Osteoblast (primary cell): ENCODE results near the gene NTRK3. TPM values are rescaled to one million over a fixed set of nuclear protein-coding genes. Genes with fewer than 3 reads are reported as not detected.

Experiments used
- DNase-seq: peaks from one replicate; pipeline ENCODE4 v3.0.0; 2011; ENCODE audit warnings: low spot score, mixed read lengths; ENCODE audit not compliant: insufficient read length; ENCODE audit errors: missing footprints
- H2AFZ ChIP-seq: 2 replicates; pipeline ENCODE4 v1.6.0; 2011; ENCODE audit warnings: mild to moderate bottlenecking, low read length
- H3K27ac ChIP-seq: 2 replicates; pipeline ENCODE4 v1.5.1; 2011; ENCODE audit warnings: mild to moderate bottlenecking, low read depth, low read length, moderate library complexity
- H3K27me3 ChIP-seq: 2 replicates; pipeline ENCODE4 v1.6.0; 2012; ENCODE audit warnings: mild to moderate bottlenecking, control low read depth, inconsistent platforms, low read length, moderate library complexity; ENCODE audit not compliant: insufficient read depth
- H3K36me3 ChIP-seq: 2 replicates; pipeline ENCODE4 v1.5.1; 2011; ENCODE audit warnings: mild to moderate bottlenecking, low read length, control low read depth, moderate library complexity; ENCODE audit not compliant: insufficient read depth
- H3K4me1 ChIP-seq: 2 replicates; pipeline ENCODE4 v1.5.1; 2011; ENCODE audit warnings: mild to moderate bottlenecking, low read length, control low read depth, moderate library complexity; ENCODE audit not compliant: insufficient read depth
- H3K4me2 ChIP-seq: 2 replicates; pipeline ENCODE4 v1.6.0; 2011; ENCODE audit warnings: mild to moderate bottlenecking, low read length; ENCODE audit not compliant: insufficient read depth
- H3K4me3 ChIP-seq: fragments of 200-600 bp; sonication (generic); 3 replicates; pipeline ENCODE4 v1.5.1; 2012; ENCODE audit warnings: mild to moderate bottlenecking, low read length, inconsistent platforms; ENCODE audit not compliant: insufficient read depth
- H3K79me2 ChIP-seq: 2 replicates; pipeline ENCODE4 v1.6.0; 2012; ENCODE audit warnings: mild to moderate bottlenecking, low read length, control low read depth, inconsistent platforms; ENCODE audit not compliant: insufficient read depth
- H3K9me3 ChIP-seq: 2 replicates; pipeline ENCODE4 v1.5.1; 2011; ENCODE audit warnings: low read depth, low read length, control low read depth
- H4K20me1 ChIP-seq: 2 replicates; pipeline ENCODE4 v1.6.0; 2012; ENCODE audit warnings: mild to moderate bottlenecking, low read length, control low read depth; ENCODE audit not compliant: insufficient read depth
- total RNA-seq: library from RNA; depleted of rRNA; stranded (reverse); fragments of >200 nt; gene quantifications from 2 replicates; pipeline ENCODE4 v1.2.3, GENCODE V29; 2012
- TF ChIP-seq, protein P1 (sequence below): IDR thresholded peaks from 2 replicates; pipeline ENCODE4 v1.5.1; 2011; ENCODE audit warnings: mild to moderate bottlenecking, low read depth, low read length, moderate library complexity; ENCODE audit errors: extremely low read depth

NTRK3 gene
- total RNA-seq, 1 donor: 0.72 TPM

DNA sequence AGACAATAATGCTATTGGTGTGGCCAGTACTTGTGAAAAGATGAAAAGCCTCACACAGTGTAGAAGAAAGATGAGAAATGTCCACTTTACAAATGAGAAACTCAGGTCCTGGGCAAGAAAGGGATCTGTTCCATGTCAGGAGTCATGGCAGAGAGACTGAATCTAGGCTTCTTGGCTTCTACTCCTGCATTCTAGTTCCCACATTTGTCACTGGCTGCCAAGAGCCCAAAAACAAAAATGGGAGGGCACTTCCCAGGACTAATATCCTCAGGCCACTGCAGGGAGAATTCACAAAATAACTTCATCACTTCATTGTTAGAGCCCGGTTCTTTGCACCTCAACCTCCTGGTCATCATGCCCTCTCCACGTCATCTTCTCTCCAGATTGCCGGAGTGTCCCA lies 337.5 kb downstream of the NTRK3 start:
- Histone ChIP-seq H3K9me3 (no peaks in the 10 kb centered on the region), H3K27ac (no peak overlapping the region), H3K36me3 (no peaks in the 10 kb centered on the region), H2AFZ (no peak overlapping the region), H4K20me1 (no peaks in the 10 kb centered on the region), H3K4me3 (no peak overlapping the region), H3K4me1 (no peaks in the 10 kb centered on the region), H3K79me2 (no peaks in the 10 kb centered on the region), H3K27me3 (no peaks in the 10 kb centered on the region), H3K4me2 (no peak overlapping the region)
- no peak for DNase-seq
- TF ChIP-seq, protein P1, sequence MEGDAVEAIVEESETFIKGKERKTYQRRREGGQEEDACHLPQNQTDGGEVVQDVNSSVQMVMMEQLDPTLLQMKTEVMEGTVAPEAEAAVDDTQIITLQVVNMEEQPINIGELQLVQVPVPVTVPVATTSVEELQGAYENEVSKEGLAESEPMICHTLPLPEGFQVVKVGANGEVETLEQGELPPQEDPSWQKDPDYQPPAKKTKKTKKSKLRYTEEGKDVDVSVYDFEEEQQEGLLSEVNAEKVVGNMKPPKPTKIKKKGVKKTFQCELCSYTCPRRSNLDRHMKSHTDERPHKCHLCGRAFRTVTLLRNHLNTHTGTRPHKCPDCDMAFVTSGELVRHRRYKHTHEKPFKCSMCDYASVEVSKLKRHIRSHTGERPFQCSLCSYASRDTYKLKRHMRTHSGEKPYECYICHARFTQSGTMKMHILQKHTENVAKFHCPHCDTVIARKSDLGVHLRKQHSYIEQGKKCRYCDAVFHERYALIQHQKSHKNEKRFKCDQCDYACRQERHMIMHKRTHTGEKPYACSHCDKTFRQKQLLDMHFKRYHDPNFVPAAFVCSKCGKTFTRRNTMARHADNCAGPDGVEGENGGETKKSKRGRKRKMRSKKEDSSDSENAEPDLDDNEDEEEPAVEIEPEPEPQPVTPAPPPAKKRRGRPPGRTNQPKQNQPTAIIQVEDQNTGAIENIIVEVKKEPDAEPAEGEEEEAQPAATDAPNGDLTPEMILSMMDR: no peak

DNA sequence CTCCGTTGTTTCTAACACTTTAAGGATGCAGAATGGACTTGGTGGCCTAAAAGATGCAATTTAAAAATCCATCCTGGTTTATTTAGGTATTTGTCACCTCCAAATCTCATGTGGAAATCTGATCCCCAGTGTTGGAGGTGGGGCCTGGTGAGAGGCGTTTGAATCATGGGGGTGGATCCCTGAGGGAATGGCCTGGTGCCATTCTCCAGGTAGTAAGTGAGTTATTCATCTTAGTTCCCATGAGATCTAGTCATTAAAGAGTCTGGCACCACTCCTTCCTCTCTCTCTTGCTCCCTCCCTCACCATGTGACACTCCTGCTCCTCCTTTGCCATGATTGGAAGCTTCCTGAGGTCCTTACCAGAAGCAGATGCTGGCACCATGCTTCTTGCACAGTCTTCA lies 339.1 kb downstream of the NTRK3 start:
- TF ChIP-seq, protein P1: no peak
- H3K27me3 ChIP-seq: no peaks in the 10 kb centered on the region
- no peak overlapping the region for H3K4me2 ChIP-seq
- H4K20me1 ChIP-seq: no peaks in the 10 kb centered on the region
- no peaks in the 10 kb centered on the region for H3K79me2 ChIP-seq
- no peak overlapping the region for H3K4me3 ChIP-seq
- no peak for DNase-seq
- no peaks in the 10 kb centered on the region for H3K36me3 ChIP-seq
- no peaks in the 10 kb centered on the region for H3K9me3 ChIP-seq
- no peak overlapping the region for H2AFZ ChIP-seq
- H3K27ac ChIP-seq: no peak overlapping the region
- no peaks in the 10 kb centered on the region for H3K4me1 ChIP-seq

DNA sequence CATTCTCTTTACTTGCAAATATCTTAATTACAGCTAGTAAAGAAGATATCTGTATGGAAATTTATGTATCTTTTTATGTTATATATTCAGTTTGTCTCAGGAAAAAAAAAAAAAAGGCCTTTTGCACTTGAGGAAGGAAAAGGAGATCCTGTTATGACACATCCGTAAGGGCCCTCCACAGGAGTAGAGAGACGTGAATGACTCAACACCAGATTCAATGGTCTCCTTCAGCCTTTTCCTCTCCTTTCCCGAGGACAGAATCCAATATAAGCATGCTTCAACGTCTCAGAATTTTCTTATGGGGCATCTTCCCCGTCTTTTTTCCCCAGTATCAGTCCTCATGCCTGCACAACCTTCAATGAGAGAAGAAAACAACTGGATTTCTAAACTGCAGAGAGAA lies 340.3 kb downstream of the NTRK3 start:
- Histone ChIP-seq H3K79me2 (no peaks in the 10 kb centered on the region), H3K4me3 (no peak overlapping the region), H3K36me3 (no peaks in the 10 kb centered on the region), H3K4me1 (no peaks in the 10 kb centered on the region), H3K4me2 (no peak overlapping the region), H4K20me1 (no peaks in the 10 kb centered on the region), H3K27ac (no peak overlapping the region), H3K27me3 (no peaks in the 10 kb centered on the region), H3K9me3 (no peaks in the 10 kb centered on the region), H2AFZ (no peak overlapping the region)
- TF ChIP-seq, protein P1: no peak
- peak; percentile 74 for DNase-seq

DNA sequence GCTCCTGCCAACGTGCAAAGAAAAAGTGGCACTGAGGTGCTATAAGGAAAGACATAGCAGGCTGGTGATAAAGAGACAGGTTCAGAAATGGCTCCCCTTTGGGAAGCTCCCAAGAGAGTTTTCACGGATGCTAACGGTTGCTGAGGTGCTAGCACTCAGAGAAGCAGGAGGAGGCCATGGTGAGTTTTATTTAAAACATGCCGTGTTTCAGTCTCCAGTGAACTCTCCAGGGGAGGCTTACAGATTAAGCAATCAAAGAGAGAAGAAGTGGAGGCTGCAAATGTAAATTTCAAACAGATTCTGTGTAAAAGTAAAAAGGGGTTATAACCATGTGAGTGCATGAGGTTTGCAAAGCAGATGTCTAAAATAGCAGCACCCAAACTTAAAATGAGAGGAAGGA lies 346.2 kb downstream of the NTRK3 start:
- no peaks in the 10 kb centered on the region for H3K27me3 ChIP-seq
- H2AFZ ChIP-seq: no peak overlapping the region
- H3K4me2 ChIP-seq: no peak overlapping the region
- no peaks in the 10 kb centered on the region for H4K20me1 ChIP-seq
- no peak for DNase-seq
- no peak overlapping the region for H3K4me3 ChIP-seq
- H3K9me3 ChIP-seq: no peaks in the 10 kb centered on the region
- H3K36me3 ChIP-seq: no peaks in the 10 kb centered on the region
- no peaks in the 10 kb centered on the region for H3K4me1 ChIP-seq
- H3K27ac ChIP-seq: no peak overlapping the region
- TF ChIP-seq, protein P1: no peak
- H3K79me2 ChIP-seq: no peaks in the 10 kb centered on the region
